ENCODE measurements around the gene DYRK1A.

GRCh38 chr21:37373539-37373938 is 7.0 kb downstream of the DYRK1A start:
- TF ChIP-seq CTCF (conservative IDR thresholded peaks at IDR 0.05) (no peak), EZH2 (IDR thresholded peaks at IDR 0.05; ENCODE audit: low read depth) (no peak)
